IPS-NIHi11 (cell line): ENCODE measurements around the gene CCSER2.

ENCODE experiments used
- DNase-seq: peaks from one replicate; pipeline ENCODE4 v3.0.0; 2012; ENCODE audit warnings: mixed read lengths, low spot score

CCSER2 gene

DNA sequence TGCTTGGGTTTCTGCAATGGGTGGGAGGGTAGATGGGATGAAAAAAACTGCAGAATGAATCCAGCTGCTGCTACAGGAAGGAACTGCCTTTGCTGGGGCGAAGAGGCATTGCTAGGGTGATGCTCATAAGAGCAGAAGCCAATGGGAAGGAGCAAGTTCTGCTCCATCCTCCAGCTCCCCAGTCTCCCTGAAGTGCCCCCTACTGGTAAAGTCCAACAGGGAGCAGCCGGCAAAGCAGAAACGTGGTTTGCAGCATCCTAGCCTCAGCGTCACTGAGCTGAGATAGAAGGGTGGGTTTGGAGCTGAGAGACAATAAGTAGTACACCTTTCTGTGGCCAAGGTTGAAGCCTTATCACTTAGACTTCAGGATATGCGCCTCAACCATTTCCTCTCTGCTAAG is 220.5 kb downstream of the CCSER2 start:
- peak; percentile 56 for DNase-seq

DNA sequence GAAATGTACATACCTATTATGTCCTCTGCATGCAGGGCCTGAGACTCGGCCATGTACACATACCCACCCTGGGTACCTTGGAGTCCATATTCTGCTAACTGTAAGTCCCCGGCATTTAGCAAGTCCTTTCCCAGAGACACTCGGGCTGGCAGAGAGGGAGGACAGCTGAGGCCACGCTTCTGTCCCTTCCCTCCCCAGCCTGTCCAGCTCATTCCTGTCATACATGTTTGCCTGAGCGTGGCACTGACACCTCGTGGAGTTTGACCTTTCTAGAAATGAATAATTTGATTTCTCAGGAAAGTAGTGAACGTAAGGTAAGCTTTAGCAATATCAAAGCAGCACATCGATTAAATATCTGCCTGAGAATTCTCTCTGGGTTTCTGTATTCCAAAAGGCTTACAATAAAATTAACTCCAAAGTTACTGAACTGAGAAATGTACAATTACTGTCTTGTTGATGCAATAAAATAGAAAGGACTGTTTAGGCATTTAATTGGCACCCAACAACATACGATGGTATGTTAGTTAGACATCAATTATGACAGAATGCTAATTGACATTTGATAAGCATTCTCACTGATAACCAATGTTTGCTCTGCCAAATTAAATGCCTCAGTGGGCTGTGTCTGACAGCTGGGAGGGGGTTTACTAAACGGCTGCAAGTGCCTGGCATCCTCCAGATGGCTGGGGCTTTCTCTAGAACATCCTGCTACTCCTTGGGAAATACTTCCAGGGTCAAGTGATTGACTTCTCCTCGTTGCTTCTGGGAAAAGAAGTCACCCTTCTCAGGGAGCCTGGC is 221.2 kb downstream of the CCSER2 start:
- no peak for DNase-seq

- no peak for DNase-seq
Observed at GRCh38 chr10:84550756-84551436, 222.5 kb downstream of the CCSER2 start.

DNA sequence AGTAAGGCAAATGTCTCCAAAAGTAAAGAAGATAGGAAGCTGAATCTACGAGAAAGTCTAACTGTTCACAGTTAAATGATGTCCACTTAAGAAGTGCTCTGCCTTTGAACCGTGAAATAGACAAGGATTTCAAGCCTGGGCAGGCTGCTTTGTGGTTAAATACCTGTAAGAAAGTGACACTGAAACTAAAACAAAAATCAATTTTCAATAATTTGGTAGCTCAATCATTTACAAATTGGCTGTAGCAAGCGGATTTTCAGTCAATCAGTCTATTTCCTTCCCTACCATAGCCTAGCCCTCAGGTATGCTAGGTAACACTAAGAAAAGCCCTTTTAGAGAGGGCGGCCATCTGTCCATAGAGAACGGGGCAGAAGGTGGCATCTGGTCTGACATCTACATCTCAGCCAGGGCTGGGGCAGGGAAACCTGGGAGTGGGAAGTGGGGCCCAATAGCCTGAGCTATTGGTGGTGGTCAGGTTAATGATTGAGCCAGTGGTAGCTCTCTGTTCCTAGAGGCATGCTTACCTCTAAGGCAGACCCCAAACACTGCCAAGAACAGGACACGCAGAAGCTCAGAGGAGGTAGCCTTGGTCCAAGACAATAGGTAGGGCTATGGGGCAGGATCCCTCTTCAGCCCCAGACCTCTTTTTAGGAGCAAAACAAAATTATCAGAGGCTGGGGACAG is 223.2 kb downstream of the CCSER2 start:
- no peak for DNase-seq

DNA sequence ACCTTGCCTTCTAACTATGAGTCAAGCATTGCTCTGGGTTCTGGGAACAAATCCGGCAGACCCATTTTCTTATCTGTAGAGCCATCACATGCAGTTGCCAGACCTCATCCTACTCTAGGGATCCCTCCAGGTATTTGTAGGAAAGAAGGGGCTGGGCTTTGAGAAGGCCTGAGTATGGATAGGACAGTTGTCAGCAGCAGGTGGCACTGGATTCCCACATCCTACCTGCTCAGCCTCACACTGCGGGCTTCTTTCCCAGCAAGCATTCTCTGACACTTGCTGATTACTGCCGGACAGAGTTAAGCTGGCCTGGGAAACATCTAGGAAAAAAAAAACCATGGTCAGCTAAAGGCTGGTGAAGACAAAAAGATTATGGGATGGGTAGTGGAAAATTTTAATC is 224.1 kb downstream of the CCSER2 start:
- peak; percentile 40 for DNase-seq

DNA sequence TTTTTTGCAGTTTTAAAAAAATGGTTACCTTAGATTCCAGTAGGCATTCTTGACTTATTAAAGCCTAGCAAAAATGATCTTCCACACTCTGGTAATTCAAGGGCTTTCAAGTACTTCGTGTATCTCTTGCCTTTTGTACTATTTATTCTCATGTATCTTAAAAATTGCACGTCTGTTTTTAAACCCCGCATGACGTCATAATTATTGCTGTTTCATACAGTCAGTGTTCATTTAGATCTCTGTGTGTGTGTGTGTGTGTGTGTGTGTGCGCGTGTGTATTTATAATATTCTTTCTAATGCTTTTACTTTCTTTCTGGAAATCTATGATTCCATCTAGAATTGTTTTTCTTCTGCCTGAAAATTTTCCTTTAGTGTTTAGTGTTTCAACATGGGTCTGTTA is 234.2 kb downstream of the CCSER2 start:
- DNase-seq = no peak

- DNase-seq = no peak
Observed at GRCh38 chr10:84563355-84563754, 235.0 kb downstream of the CCSER2 start.

GRCh38 chr10:84563868-84564267 is 235.5 kb downstream of the CCSER2 start:
- DNase-seq = no peak

DNA sequence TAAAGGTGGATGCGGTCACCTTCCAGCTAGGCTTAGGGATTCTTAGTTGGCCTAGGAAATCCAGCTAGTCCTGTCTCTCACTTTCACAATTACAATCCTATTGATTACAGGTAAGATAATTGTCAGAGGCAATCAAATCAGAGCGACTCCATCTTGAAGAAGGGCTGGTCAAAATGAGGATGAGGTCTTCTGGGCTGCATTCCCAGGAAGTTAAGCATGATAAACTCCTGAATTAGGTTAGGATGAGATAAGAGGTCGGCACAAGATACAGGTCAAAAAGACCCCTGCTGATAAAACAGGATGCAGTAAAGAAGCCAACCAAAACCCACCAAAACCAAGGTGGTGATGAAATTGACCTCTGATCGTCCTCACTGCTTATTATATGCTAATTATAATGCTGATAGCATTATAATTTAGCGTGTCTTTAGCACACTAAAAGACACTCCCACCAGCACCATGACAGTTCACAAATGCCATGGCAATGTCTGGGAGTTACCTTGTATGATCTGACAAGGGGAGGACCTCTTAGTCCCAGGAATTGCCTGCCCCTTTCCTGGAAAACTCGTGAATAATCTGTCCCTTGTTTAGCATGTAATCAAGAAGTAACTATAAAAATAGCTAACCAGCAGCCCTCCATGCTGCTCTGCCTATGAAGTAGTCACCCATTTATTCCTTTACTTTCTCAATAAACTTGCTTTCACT is 237.6 kb downstream of the CCSER2 start:
- DNase-seq = no peak

- DNase-seq = no peak
Observed at GRCh38 chr10:84567133-84567532, 238.7 kb downstream of the CCSER2 start.
